Ectodermal cell (in vitro differentiated cells): Measurements from ENCODE around the gene SLC25A48.

Source experiments
- H3K27ac ChIP-seq: 2 replicates; pipeline ENCODE4 v1.7.0; 2013; ENCODE audit warnings: mild to moderate bottlenecking, low read depth, low read length; ENCODE audit not compliant: insufficient read depth, poor library complexity, severe bottlenecking
- H3K27me3 ChIP-seq: 2 replicates; pipeline ENCODE4 v1.7.0; 2013; ENCODE audit warnings: mild to moderate bottlenecking, low read length; ENCODE audit not compliant: insufficient read depth, control insufficient read depth, poor library complexity, severe bottlenecking
- H3K36me3 ChIP-seq: one replicate; pipeline ENCODE4 v1.7.0; 2013; ENCODE audit warnings: low read length; ENCODE audit not compliant: control insufficient read depth, insufficient read depth
- H3K4me1 ChIP-seq: one replicate; pipeline ENCODE4 v1.7.0; 2013; ENCODE audit warnings: low read length; ENCODE audit not compliant: control insufficient read depth, insufficient read depth
- H3K4me3 ChIP-seq: 2 replicates; pipeline ENCODE4 v1.7.0; 2013; ENCODE audit warnings: low read depth, low read length, control low read depth; ENCODE audit not compliant: insufficient read depth
- H3K9me3 ChIP-seq: 2 replicates; pipeline ENCODE4 v1.7.0; 2013; ENCODE audit warnings: mild to moderate bottlenecking, low read length, moderate library complexity; ENCODE audit not compliant: control insufficient read depth
- WGBS, 2 experiments: methylation state at CpG; one replicate each; pipeline ENCODE4 v1.1.7; 2013; ENCODE audit warnings: missing lambda C conversion rate in 2 of 2; 5-methylcytosine and 5-hydroxymethylcytosine counted together

SLC25A48 gene

DNA sequence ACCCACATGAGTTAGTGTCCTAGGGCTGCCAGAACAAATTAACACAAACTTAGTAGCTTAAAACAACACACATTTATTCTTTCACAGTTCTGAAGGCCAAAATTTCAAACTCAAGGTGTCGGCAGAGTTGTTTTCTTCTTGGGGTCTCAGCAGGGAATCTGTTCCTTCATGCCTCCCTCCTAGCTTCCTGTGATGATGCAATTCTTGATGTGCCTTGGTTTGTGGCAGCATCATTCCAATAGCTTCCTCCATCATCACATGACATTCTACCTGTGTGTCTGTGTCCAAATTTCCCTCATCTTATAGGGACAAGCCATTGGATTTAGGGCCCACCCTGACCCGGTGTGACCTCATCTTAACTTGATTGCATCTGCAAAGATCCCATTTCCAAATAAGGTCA is 12.2 kb upstream of the SLC25A48 start:
- Histone ChIP-seq H3K9me3 (no peaks in the 10 kb centered on the region), H3K36me3 (no peaks in the 10 kb centered on the region), H3K4me1 (no peaks in the 10 kb centered on the region), H3K27me3 (no peaks in the 10 kb centered on the region), H3K4me3 (no peak overlapping the region), H3K27ac (no peak overlapping the region)
- 90 to 97% methylated on average over 2 of the region's 2 CpGs for WGBS, 2 experiments

- no peaks in the 10 kb centered on the region for H3K4me1 ChIP-seq
- H3K9me3 ChIP-seq, result no peaks in the 10 kb centered on the region
- H3K36me3 ChIP-seq, result no peaks in the 10 kb centered on the region
- WGBS, 2 experiments, result 94 to 96% methylated on average over 4 of the region's 4 CpGs
- no peak overlapping the region for H3K4me3 ChIP-seq
- H3K27ac ChIP-seq, result no peak overlapping the region
- H3K27me3 ChIP-seq, result no peaks in the 10 kb centered on the region
These were observed 11.5 kb upstream of the SLC25A48 start for GRCh38 chr5:135822959-135823358.

GRCh38 chr5:135823881-135824280 is 10.6 kb upstream of the SLC25A48 start:
- 78 to 89% methylated on average over 1 of the region's 1 CpG for WGBS, 2 experiments
- no peaks in the 10 kb centered on the region for H3K4me1 ChIP-seq

DNA sequence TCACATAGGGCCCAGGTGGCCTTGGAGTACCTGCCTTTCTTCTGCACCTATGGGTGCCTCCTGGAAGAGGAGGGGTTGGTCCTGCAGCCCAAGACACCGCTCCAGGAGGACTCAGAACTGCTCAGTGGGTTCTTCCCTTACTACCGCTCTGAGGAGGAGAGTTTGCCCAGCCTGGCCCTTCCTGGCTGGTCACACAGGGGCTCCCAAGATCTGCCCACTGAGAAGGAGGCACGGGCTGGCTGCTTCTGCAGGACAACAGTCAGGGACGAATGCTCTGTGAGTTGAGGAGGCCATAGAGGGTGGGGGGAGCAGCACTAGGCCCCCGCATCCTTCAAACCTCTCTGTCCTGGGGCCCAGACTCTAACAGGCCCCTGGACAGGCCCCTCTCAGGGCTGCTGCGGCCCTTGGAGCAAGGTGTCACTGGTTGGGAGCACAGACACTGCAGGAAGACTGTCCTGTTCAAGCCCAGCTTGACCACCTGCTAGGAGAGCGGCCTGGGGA is 9.9 kb upstream of the SLC25A48 start:
- Histone ChIP-seq H3K9me3 (no peaks in the 10 kb centered on the region), H3K36me3 (no peaks in the 10 kb centered on the region), H3K4me1 (no peaks in the 10 kb centered on the region), H3K4me3 (no peak overlapping the region), H3K27me3 (no peaks in the 10 kb centered on the region), H3K27ac (no peak overlapping the region)
- 81 to 91% methylated on average over 7 of the region's 7 CpGs for WGBS, 2 experiments

More at GRCh38 chr5:135823881-135824280, 10.6 kb upstream of the SLC25A48 start:
- Histone ChIP-seq H3K27ac (no peak overlapping the region), H3K36me3 (no peaks in the 10 kb centered on the region), H3K27me3 (no peaks in the 10 kb centered on the region), H3K9me3 (no peaks in the 10 kb centered on the region), H3K4me3 (no peak overlapping the region)

GRCh38 chr5:135825373-135826220 is 8.9 kb upstream of the SLC25A48 start:
- 80 to 82% methylated on average over 12 of the region's 12 CpGs for WGBS, 2 experiments
- H3K36me3 ChIP-seq, result no peaks in the 10 kb centered on the region

DNA sequence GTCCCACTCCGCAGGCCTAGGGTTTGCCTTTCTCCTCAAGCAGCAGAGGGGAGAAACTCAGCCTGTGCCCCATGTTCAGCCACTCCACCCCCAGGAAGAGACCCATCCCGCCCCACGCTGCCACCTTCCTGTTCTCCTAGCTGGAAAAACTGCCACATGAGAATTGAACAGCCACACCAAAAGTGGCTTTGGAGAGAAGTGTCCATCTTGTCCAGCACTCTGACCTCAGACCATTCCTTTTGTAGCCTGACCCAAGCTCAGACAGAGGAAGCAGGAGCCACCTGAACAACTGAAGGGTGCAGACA is 8.3 kb upstream of the SLC25A48 start:
- no peaks in the 10 kb centered on the region for H3K9me3 ChIP-seq
- 93 to 94% methylated on average over 3 of the region's 3 CpGs for WGBS, 2 experiments
- H3K4me3 ChIP-seq, result no peak overlapping the region
- peaks cover 10% of the 10 kb centered on the region for H3K27me3 ChIP-seq
- H3K27ac ChIP-seq, result no peak overlapping the region
- H3K36me3 ChIP-seq, result no peaks in the 10 kb centered on the region
- no peaks in the 10 kb centered on the region for H3K4me1 ChIP-seq

More at GRCh38 chr5:135825373-135826220, 8.9 kb upstream of the SLC25A48 start:
- Histone ChIP-seq H3K9me3 (no peaks in the 10 kb centered on the region), H3K4me3 (no peak overlapping the region), H3K27ac (no peak overlapping the region), H3K27me3 (peaks cover 5% of the 10 kb centered on the region), H3K4me1 (no peaks in the 10 kb centered on the region)

DNA sequence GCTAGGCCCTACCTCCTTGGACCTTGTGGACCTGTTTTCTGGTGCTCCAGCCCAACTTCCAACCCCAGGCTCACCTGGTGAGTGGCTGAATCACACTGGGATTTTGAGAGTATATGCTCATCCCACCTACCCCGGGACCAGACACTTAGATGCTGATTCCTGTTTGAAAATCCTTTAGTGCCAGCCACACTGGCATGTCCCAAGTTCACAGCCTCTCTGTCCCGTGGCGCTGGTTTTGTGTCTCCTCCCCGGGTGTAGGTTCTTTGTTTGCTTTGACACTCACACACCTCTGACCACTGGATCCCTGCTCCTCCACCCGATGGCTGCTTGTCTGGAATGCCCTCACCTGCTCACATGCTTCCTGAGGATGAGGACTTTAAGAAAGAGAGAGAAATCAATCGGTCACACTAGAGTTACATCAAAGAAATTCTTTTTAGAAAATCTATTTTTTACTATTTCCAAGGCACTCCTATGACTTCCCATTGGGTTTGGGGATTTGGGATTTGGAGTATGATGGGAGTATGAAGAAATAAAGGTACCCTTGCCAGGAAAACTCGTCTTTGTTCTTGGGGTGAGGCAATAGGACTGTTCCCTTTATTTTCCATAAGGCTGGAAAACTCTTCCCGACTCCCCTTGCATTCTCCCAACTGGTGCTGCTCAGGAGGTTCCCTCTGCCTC is 7.3 kb upstream of the SLC25A48 start:
- no peaks in the 10 kb centered on the region for H3K9me3 ChIP-seq
- H3K27me3 ChIP-seq, result peaks cover 20% of the 10 kb centered on the region
- H3K4me1 ChIP-seq, result no peaks in the 10 kb centered on the region
- H3K4me3 ChIP-seq, result no peak overlapping the region
- H3K36me3 ChIP-seq, result no peaks in the 10 kb centered on the region
- WGBS, 2 experiments, result 73 to 80% methylated on average over 7 to 8 of the region's 8 CpGs
- H3K27ac ChIP-seq, result no peak overlapping the region

DNA sequence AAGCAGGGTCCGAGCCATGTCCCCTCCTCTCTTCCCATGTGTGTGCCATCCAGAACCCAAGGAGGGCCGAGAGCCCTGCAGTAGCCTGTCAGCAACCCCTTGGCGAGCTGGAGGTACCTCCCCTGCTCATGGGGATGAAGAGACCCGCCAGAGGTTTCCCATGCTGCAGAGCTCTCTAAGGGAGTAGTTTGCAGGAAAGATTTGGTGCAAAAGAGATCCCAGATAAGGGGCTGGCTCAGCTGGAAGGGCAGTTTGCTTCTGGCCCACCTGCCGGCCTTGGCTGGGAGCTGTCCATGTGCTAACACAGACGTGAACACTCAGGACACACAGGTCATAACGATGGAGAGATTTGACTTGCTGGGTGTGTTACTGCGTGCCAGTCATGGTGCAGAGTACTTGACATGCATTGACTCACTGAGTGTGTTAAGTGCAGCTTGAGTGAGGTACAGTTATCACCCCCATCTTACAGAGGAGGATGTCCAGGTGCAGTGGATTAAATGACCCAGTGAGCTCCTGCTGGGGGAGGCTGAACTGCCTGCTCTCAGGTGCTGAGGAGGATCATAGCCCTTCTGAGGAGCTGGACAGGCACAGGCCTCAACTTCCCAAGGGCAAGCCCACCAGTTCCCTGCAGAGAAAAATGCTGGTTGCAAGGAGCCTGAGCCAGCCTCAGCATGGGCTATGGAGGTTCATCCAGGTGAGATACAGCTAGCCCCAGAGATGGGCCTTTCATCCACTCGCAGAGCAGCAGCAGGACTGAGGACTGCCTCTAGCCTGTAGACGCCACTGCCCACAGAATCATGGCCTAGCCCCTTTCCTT is 6.3 kb upstream of the SLC25A48 start:
- Histone ChIP-seq H3K4me3 (no peak overlapping the region), H3K4me1 (no peaks in the 10 kb centered on the region), H3K36me3 (no peaks in the 10 kb centered on the region), H3K27ac (no peak overlapping the region), H3K9me3 (no peaks in the 10 kb centered on the region), H3K27me3 (peaks cover 30% of the 10 kb centered on the region)
- 87% methylated on average over 10 of the region's 10 CpGs for WGBS, 2 experiments

GRCh38 chr5:135828782-135829127 is 5.7 kb upstream of the SLC25A48 start:
- WGBS, 2 experiments, result 91 to 92% methylated on average over 2 of the region's 2 CpGs
- Histone ChIP-seq H3K4me1 (no peaks in the 10 kb centered on the region), H3K9me3 (no peaks in the 10 kb centered on the region), H3K36me3 (no peaks in the 10 kb centered on the region), H3K27me3 (peaks cover 36% of the 10 kb centered on the region), H3K27ac (no peak overlapping the region), H3K4me3 (no peak overlapping the region)

DNA sequence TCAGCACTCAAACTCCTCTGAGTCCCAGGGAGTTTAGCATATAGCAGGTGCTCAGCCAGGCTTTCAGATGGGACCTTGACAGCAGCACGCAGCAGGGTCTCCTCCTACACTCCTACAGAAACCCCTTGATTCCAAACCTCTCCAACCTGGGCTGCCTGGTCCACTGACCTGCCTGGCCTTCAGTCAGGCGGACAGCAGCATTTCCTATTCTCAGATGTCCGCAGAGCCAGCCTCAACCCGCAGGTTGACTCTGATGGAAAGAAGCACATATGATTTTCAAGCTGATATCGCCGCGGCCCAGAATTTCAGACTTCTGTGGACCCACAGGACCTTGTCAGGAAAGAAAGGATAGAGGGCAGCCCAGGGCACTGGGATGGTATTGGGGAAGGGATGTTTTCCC is 5.3 kb upstream of the SLC25A48 start:
- Histone ChIP-seq H3K27me3 (peaks cover 40% of the 10 kb centered on the region), H3K4me1 (no peaks in the 10 kb centered on the region), H3K27ac (no peak overlapping the region), H3K4me3 (no peak overlapping the region), H3K36me3 (no peaks in the 10 kb centered on the region), H3K9me3 (no peaks in the 10 kb centered on the region)
- 87 to 89% methylated on average over 7 of the region's 7 CpGs for WGBS, 2 experiments
